ENCODE measurements around the gene IL11RA.
A peak's percentile ranks its signal among the peaks of the same experiment; 100 is the strongest.

Gene IL11RA

DNA sequence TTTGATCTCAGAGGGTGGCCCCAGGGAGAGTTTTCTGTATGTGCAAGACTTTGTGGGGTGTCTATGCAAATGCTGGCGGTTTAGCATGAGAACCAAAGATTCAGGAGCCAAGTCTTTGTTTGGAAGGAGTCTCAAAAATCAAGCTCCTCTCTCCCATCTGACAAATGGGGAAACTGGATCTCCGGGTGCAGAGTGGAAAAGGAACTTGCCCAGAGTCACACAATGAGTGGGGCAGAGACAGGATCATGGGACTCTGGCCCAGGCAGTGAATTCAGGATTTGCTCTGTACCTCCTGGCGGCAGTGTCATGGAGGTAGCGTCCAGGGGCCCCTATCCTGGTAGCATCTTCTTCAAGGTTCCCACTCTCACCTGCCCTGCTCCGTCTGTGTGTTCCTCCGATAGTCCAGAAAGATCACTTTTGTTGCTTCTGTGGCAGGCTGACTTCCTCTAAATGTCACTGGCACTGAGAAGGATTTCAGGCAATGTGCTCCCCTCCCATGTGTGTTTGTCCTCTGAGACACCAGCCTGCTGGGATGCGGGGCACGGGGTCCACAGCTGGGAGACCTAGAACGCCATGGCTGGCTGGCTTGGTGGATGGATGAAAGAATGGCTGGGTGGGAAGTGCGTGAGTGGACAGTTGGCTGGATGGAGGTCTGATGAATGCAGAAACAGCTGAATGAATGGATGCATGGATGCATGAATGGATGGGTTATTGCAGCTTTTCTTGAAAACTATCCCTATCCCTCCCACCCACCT lies 35.5 kb downstream of the IL11RA start:
- DNase-seq (ENCODE audit: low read depth): no peak

DNA sequence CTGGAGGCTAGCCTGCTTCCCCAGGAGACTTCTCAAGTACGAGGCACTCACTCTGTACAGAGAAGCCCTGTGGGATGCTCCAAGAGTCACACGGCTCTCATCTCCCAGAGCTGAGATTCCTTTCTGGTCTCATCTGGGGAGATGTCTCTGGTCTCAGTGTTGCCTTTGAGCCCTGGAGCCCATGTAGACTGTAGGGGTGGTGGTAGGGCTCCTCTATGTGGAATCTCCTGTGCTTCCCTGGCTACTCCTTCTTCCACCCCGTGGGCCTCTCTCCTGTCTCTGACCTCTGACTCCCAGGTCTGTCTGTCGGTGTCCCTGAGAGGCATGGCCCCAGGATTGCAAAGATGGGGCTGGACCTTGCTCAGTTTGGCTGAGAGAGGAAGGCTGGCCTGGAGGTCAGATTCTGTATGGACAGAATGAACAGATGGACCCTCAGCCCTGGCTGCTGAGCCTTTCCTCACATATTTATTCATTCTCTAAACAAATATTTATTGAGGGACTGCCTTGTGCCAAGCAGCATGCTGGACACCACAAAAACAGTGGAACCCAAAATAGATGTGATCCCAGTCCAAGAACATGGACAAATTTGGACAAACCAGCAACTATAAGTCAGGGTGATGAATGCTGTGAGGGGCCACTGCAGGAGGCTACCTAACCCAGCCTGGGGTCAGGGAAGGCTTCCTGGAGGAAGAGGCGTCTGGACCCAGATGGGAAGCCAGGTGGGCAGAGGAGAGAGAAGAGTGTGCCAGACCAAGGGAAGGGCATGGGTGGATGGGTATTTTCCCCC lies 36.5 kb downstream of the IL11RA start:
- DNase-seq (ENCODE audit: low read depth): no peak

DNA sequence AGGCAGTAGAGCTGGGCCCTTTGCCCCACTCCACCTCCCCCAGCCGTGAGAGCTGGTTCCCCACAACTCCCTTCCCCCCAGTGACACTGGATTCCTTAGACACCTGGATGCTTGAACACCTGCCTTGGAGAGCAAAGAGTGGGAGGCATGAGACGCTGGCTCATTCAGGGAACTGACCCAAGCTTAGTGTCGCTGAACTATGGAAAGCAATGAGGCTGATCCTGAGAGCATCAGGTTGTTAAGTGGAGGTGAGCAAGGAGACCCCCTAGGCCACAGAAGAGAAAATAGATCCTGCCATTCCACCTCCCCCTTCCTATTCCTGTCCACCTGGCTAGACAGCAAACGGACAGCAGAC lies 37.1 kb downstream of the IL11RA start:
- DNase-seq (ENCODE audit: low read depth): no peak

DNA sequence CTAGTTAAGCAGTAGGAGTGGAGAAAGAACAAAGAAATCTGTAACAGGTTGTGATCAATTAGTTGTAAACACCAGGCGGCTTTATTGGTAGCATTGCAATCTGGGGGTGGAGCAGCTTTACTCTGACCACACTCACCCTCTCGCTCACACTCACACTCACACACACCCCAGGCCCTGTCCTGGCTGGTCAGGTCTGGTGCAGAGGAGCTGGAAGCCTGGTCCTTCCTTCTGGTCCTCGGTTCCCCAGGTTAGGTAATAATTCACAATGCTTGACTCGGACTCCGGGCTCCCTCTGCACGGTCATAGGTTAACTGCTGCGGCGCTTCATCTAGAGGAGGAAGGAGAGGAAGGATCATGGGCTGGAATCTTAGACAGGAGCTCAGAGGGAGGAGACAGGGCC lies 37.5 kb downstream of the IL11RA start:
- no peak for DNase-seq (ENCODE audit: low read depth)

DNA sequence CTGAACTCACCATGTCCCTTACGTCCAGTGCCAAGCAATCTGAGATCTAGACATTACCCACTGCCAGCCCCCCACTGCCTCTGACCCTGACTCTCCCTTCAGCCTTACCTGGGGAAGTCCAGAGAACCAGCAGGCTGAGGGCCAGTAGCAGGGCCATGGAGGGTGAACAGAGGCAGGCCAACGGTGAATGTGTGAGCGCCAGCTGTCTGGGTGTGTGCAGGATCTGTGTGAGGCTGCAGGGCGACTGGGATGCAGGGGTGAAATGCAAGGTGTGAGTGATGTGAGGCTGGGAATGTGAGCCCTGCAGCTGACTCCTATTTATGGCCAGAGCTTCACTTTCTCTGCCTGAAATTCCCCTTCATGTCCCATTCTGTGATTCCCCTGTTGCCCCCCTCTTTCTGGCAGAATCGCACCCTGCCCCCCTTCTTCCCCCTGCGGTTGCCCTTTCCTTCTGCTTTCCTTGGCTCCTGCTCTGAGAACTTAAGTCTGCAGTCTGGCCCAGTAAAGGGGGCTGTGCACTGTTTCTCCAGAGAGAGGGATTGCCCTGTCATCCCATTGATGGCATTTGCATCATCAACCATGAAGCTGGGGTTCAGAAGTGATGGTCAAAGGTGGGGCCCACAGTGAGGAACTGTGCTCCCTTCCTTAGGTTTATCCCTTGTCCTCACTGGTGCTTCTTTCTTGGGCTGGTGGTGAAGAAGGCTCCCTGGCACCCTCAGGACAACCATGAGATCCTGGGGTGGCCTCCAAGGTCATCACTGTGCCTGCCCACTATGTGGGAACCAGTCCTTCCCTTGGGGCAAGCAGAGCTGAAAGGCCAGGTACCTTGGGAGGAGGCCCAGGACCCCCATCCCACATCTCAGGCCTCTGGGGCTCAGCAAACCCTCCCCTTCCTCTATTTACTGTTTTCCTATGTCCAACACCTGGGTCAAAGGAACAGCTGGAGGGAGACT lies 39.3 kb downstream of the IL11RA start, which contains the start of gene CCL19:
TSS of gene CCL19 (minus strand) at position 294 of the 953 bp plus-strand sequence. CDS start at position 157, 137 bp downstream.
- no peak for DNase-seq (ENCODE audit: low read depth)

- no peak for DNase-seq (ENCODE audit: low read depth)
These were observed 39.9 kb downstream of the IL11RA start for GRCh38 chr9:34691936-34692315.

GRCh38 chr9:34693560-34693959 lies 41.6 kb downstream of the IL11RA start:
- DNase-seq (ENCODE audit: low read depth): no peak

DNA sequence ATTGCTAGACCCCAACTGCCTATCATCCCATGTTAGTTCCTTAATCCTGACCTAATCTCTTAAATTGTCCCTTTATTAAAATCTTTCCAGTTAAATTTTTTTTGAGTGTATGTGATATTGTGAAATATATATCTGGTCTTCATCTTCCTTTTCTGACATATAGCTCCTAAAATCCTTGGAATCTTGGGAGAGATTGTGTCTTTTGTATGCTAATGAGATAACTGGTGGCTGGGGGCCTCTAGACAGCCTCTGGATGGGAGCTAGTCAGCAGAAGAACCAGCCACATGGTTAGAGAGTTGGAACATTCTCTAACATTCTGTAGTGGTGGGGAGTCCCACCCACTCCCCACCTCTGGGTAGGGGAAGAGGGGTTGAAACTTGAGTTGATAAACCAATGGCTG lies 42.8 kb downstream of the IL11RA start:
- DNase-seq (ENCODE audit: low read depth): no peak

GRCh38 chr9:34701023-34701768 lies 49.2 kb downstream of the IL11RA start:
- DNase-seq (ENCODE audit: low read depth): peak; percentile 59

DNA sequence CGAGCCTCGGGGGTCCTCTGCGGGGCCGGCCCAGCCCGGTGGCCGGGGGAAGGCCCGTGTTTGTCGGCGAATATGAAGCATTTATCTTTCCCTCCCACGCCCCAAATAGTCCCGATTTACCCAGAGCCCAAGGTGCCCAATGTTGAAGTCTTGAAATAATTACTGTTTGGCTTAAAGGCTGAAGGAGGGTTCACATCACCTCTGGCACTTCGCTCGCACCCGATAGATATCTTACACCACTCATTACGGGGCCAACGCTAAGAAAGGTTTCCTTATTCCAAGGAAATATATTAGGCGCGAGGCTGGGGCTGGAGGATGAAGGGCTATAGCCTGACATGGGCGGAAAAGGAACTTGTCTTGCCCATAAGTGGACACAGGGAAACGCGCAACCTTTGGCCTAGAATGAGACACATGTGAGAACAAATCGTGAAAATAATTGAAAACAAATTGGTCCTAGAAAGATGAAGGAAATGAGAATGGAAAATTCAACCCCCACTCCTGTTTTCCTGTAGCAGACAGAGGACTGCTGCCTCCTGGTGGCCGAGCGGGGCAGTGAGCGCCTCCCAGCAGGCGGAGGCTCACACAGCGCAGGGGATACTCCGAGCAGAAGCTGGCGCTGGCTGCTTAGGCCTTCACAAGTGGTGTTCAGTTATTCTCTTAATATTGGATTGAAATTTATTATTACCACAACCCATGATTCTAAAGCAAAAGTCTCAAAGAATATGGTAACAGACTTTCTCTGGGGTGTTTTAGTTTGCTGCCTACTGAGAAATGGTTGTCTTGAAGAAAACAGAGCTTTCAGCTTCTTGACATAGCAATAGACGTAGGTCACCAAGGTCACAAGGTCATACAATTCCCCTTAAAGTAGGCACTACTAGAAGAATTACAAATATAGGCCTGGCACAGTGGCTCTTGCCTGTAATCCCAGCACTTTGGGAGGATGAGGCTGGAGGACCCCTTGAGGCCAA lies 50.1 kb downstream of the IL11RA start:
- DNase-seq (ENCODE audit: low read depth): peak; percentile 59

GRCh38 chr9:34707130-34707529 lies 55.1 kb downstream of the IL11RA start:
- no peak for DNase-seq (ENCODE audit: low read depth)

DNA sequence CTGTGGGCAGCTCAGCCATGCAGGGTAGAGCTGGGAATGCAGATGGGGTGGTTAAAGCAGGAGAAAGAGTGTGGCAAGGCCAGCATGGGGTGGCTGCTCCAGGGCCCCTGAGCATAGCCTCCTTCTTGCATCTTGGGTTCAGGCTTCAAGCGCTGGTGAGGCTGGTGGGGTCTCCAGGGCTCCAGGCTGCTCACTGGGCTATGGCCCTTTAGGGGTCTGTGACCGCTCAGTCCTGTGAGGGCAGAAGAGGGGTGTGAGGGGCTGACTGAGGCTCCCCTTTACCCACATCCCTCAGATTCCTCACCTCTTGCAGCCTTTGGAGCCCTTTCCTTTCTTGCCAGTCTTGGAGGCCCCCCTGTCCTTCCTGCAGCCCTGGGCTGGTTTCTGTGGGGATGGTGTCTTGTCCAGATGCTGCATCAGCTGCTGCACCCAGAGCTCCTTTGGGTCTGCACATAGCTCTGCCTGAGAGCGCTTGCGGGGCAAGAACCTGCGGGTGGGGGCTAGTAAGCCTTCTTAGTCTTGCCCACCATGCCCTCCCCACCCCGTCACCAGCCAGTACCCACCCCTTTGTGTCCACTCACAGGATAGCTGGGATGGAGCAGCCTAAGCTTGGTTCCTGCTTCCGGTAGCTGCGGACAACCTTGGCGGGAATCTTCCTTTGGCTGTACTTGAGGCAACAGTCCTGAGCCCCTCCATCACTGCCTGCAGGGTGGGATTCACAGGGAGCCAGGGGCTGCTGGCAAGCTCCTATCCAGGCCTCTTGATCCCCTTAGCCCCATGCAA lies 57.4 kb downstream of the IL11RA start:
- no peak for DNase-seq (ENCODE audit: low read depth)

GRCh38 chr9:34710023-34710422 lies 58.0 kb downstream of the IL11RA start, which contains the start of gene CCL21:
TSS of gene CCL21 (minus strand) at chr9:34710136. CDS start at chr9:34710066, 70 bp downstream.
- no peak for DNase-seq (ENCODE audit: low read depth)
